Activated CD4-positive, alpha-beta T cell treated with anti-CD3 and anti-CD28 coated beads, Interleukin-2, amount 50 U/mL, for 4 hours (primary cell): Measurements from ENCODE around the gene CASP8AP2.
"Not testable (repeated sequence)": the region's sequence is repeated elsewhere in the genome, so short reads cannot be mapped to it uniquely, and the experiment has no call there.

Experiments used
- DNase-seq, 2 experiments: peaks; one replicate each; pipeline ENCODE4 v3.0.0-alpha.2; 2020

Gene CASP8AP2

GRCh38 chr6:89888871-89889270 lies 59.2 kb downstream of the CASP8AP2 start:
- DNase-seq = no peak

DNA sequence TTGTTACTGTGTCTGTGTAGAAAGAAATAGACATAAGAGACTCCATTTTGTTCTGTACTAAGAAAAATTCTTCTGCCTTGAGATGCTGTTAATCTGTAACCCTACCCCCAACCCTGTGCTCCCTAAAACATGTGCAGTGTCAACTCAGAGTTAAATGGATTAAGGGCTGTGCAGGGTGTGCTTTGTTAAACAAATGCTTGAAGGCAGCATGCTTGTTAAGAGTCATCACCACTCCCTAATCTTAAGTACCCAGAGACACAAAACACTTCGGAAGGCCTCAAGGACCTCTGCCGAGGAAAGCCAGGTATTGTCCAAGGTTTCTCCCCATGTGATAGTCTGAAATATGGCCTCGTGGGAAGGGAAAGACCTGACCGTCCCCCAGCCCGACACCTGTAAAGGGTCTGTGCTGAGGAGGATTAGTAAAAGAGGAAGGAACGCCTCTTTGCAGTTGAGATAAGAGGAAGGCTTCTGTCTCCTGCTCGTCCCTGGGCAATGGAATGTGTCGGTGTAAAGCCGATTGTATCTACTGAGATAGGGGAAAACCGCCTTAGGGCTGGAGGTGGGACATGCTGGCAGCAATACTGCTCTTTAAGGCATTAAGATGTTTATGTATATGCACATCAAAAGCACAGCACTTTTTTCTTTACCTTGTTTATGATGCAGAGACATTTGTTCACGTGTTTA lies 61.3 kb downstream of the CASP8AP2 start:
- not testable (repeated sequence) for DNase-seq

DNA sequence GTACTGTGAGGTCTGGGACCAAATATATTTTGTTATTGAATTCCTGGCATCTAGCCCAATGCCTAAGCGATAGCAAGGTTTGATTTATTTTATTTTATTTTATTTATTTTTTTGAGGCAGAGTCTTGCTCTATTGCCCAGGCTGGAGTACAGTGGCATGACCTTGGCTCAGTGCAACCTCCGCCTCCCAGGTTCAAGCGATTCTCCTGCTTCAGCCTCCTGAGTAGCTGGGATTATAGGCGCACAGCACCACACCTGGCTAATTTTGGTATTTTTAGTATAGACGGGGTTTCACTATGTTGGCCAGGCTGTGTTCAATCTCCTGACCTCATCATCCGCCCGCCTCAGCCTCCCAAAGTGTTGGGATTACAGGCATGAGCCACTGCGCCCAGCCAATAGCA lies 62.9 kb downstream of the CASP8AP2 start:
- not testable (repeated sequence) for DNase-seq

- no peak for DNase-seq
Observed at GRCh38 chr6:89894169-89894568, 64.5 kb downstream of the CASP8AP2 start, which contains the start of gene GJA10. Gene GJA10, plus strand, starts transcription at chr6:89894469. Its CDS starts 0 bp downstream, at chr6:89894469.

GRCh38 chr6:89895276-89895874 lies 65.7 kb downstream of the CASP8AP2 start:
- no peak for DNase-seq

- not testable (repeated sequence) for DNase-seq
Observed at GRCh38 chr6:89910001-89910901, 80.6 kb downstream of the CASP8AP2 start.

- DNase-seq = no peak
Observed at GRCh38 chr6:89910902-89911240, 81.2 kb downstream of the CASP8AP2 start.

- DNase-seq = no peak
Observed at GRCh38 chr6:89916136-89916920, 86.6 kb downstream of the CASP8AP2 start.

DNA sequence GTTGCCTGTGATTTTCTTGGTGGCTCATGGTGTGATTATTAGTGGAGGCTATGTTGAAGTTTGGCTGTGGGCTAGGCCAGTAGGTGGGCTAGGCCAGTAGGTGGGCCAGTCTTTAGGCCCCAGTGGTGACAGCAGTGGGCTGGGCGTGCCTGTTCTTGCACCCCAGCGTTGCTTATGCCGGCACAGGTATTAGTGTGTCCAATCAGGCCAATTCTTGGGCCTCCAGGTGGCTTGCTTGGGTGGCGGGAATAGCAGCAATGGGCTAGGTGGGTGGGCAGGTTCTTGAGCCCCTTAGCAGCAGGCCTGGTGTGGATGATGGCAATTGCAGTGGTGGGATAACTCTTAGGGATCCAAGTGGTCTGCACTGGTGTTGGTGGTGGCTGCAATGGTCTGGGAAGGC lies 87.5 kb downstream of the CASP8AP2 start:
- DNase-seq = no peak

GRCh38 chr6:89917801-89918366 lies 88.2 kb downstream of the CASP8AP2 start:
- no peak for DNase-seq
